Pancreas (tissue), 10 donors: ENCODE results near the gene FZD7. TPM values are rescaled to one million over a fixed set of nuclear protein-coding genes. Genes with fewer than 3 reads are reported as not detected.
A peak's percentile ranks its signal among the peaks of the same experiment; 100 is the strongest.

Experiments
- ATAC-seq, 4 donors: fragments of 200-7000 bp; cut with Tn5 transposase; one replicate each; pipeline versions ENCODE4 v1.8.0 to v1.9.1; 2020; ENCODE audit warnings: mild to moderate bottlenecking in 4 of 4, moderate library complexity in 4 of 4
- DNase-seq, 6 donors: peaks; one replicate each; pipeline ENCODE4 v3.0.0-alpha.2; 2020
- FAIRE-seq: peaks from 2 replicates; lab custom pipeline; 2012; peaks lifted over from hg19 to GRCh38; lab: Jason Lieb, UNC
- H3K27ac ChIP-seq, 4 donors: fragments of 200-600 bp; sonication (generic); 1 replicate in 3 of 4; 2 replicates in 1 of 4; pipeline versions ENCODE4 v1.5.0 to v1.8.0; 2020
- H3K27me3 ChIP-seq, 4 donors: fragments of 200-600 bp; one replicate each; pipeline ENCODE4 v1.8.0; 2021
- H3K36me3 ChIP-seq, 3 donors: fragments of 200-600 bp; sonication (generic) in 1 of 3; one replicate each; pipeline versions ENCODE4 v1.5.0 to v1.8.0; 2020 to 2021
- H3K4me1 ChIP-seq, 3 donors: fragments of 200-600 bp; one replicate each; pipeline ENCODE4 v1.8.0; 2021
- H3K4me3 ChIP-seq, 4 donors: fragments of 200-600 bp; sonication (generic) in 2 of 4; one replicate each; pipeline versions ENCODE4 v1.5.0 to v1.8.0; 2020 to 2021
- H3K9me3 ChIP-seq, 4 donors: fragments of 200-600 bp; one replicate each; pipeline ENCODE4 v1.8.0; 2021
- WGBS, 2 donors: extraction: QIAGEN DNeasy Blood & Tissue Kit; methylation state at CpG; one replicate each; pipeline ENCODE4 v1.1.7; 2013; 5-methylcytosine and 5-hydroxymethylcytosine counted together
- intact Hi-C, 3 donors: fragments of 100-400 bp; cut with DNase I; formaldehyde crosslinking; loops; one replicate each; pipeline versions ENCODE4 v1.11.1 to v1.14.2; 2022
- polyA plus RNA-seq, 2 donors: library from polyadenylated mRNA; stranded (reverse); fragments of 200-250 nt; gene quantifications; one replicate each; pipeline ENCODE4 v1.2.3, GENCODE V29; 2013
- total RNA-seq, 6 donors: library from RNA; stranded (reverse); fragmentation: NEBNext Ultra II Directional in 4 of 6; extraction: Animal tissue kit (Norgen Biotek cat#: 25700) in 4 of 6; gene quantifications; one replicate each; pipeline versions ENCODE4 v1.2.1 to v1.2.4, GENCODE V29; 2021 to 2023
- TF ChIP-seq, protein P1 (sequence below), 4 donors: fragments of 200-600 bp; sonication (generic) in 3 of 4; IDR thresholded peaks; one replicate each; pipeline versions ENCODE4 v1.5.0 to v1.8.0; 2021; ENCODE audit warnings: antibody characterized with exemption in 4 of 4
- donor health status: healthy with polysubstance abuse.
- donor health status: DM: no; HTN: no; CAD: no; lungs with moderate emphysema.
- donor health status: DM: no; HTN: no; CAD: no.
- donor health status: control.
- donor health status: control.
- donor health status: Bipolar disorder and iron deficiency.
- donor health status: DM: yes; HTN: yes; CAD: no.
- donor health status: DM: no; HTN: no; CAD: no.
- donor health status: DM: no; HTN: no; CAD: no.
- donor health status: DM: yes; HTN: yes; CAD: no.

Gene FZD7
- total and polyA plus RNA-seq, 8 donors: 0.53 to 5.2 (median 1.1) TPM

DNA sequence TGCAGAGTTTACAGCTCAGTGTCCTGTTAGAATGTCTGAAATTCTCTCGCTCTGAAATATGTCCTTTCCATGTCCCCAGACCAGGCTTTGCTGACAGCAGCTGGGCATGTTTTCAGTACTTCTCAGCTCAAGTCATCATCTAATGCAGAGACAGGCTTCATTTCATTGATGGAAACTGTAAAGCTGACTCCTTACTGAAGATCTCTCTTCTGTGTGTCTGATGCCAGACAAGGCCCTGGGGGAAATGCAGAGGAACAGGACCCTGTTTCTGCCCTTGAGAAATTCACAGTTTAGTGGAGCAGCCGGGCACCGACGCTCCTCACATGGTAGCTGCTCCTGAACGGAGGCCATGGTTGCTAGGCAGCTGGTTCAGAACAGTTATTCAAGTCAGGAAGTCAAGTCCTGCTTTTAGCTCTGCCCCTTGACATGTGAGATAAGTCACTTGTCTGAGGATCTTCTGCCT is 24.6 kb upstream of the FZD7 start:
- no peak for FAIRE-seq

DNA sequence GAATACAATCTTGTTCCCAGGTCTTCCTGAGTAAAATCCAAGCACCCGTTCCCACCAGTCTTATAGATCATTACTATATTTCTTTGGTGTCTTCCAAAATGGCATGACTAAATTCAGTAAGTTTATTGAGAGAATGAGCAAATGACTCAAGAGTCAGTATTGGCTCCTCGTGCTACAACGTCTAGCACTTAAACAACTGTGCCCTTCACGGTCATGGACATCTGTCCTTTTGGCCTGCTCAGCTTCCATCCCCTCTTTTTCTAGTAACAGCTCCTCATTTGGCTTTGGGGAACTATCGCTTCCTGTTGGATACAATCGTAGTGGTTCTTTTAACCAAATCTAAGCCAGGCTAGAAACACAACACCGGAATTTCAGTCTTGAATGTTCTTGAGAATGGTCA is 24.1 kb upstream of the FZD7 start:
- Histone ChIP-seq H3K9me3 (no peaks in the 10 kb centered on the region), H3K27me3 (no peaks in the 10 kb centered on the region), H3K36me3 (no peaks in the 10 kb centered on the region), H3K27ac (no peak overlapping the region), H3K4me3 (no peak overlapping the region), H3K4me1 (no peaks in the 10 kb centered on the region)
- TF ChIP-seq, protein P1, sequence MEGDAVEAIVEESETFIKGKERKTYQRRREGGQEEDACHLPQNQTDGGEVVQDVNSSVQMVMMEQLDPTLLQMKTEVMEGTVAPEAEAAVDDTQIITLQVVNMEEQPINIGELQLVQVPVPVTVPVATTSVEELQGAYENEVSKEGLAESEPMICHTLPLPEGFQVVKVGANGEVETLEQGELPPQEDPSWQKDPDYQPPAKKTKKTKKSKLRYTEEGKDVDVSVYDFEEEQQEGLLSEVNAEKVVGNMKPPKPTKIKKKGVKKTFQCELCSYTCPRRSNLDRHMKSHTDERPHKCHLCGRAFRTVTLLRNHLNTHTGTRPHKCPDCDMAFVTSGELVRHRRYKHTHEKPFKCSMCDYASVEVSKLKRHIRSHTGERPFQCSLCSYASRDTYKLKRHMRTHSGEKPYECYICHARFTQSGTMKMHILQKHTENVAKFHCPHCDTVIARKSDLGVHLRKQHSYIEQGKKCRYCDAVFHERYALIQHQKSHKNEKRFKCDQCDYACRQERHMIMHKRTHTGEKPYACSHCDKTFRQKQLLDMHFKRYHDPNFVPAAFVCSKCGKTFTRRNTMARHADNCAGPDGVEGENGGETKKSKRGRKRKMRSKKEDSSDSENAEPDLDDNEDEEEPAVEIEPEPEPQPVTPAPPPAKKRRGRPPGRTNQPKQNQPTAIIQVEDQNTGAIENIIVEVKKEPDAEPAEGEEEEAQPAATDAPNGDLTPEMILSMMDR (IDR thresholded peaks at IDR 0.05): no peak
- DNase-seq (no peak), ATAC-seq (no peak), FAIRE-seq (no peak)
- 78 to 86% methylated on average over 7 of the region's 7 CpGs for WGBS, 2 donors
- intact Hi-C loops: no loop called here

More for the DNA sequence above, 24.6 kb upstream of the FZD7 start:
- ATAC-seq (peak in 2 of 4 donors; percentile 54 to 55), DNase-seq (no peak)
- WGBS, 2 donors: 62 to 75% methylated on average over 5 of the region's 5 CpGs
- Histone ChIP-seq H3K27me3 (no peaks in the 10 kb centered on the region), H3K9me3 (no peaks in the 10 kb centered on the region), H3K36me3 (no peaks in the 10 kb centered on the region), H3K4me3 (no peak overlapping the region), H3K27ac (no peak overlapping the region), H3K4me1 (no peaks in the 10 kb centered on the region)
- intact Hi-C loops: no loop called here
- TF ChIP-seq, protein P1 (IDR thresholded peaks at IDR 0.05): no peak

DNA sequence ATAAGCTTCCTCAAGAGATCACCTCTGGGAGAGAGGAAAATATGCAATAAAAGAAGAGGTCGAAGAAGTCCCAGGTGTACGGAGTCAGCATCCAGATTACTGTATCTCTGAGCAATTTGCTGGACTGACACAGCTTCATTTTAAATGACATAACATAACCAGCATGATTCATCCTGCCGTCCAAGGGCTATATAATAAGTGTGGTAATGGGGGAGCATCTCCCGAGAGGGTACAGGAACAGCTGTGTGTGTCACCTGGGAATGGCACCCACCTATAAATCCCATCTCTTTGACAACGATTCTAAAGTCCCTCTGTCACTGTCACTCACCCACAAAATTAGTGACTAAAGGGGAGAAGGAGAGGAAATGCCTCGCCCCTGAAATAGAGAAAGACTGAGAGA is 19.3 kb upstream of the FZD7 start:
- intact Hi-C loops: no loop called here
- H3K27ac ChIP-seq: no peak overlapping the region
- H3K36me3 ChIP-seq: no peaks in the 10 kb centered on the region
- no peaks in the 10 kb centered on the region for H3K27me3 ChIP-seq
- no peak overlapping the region for H3K4me3 ChIP-seq
- ATAC-seq (no peak), DNase-seq (no peak), FAIRE-seq (no peak)
- no peaks in the 10 kb centered on the region for H3K4me1 ChIP-seq
- TF ChIP-seq, protein P1 (IDR thresholded peaks at IDR 0.05): no peak
- H3K9me3 ChIP-seq: no peaks in the 10 kb centered on the region
- WGBS, 2 donors: 58 to 61% methylated on average over 6 of the region's 6 CpGs

DNA sequence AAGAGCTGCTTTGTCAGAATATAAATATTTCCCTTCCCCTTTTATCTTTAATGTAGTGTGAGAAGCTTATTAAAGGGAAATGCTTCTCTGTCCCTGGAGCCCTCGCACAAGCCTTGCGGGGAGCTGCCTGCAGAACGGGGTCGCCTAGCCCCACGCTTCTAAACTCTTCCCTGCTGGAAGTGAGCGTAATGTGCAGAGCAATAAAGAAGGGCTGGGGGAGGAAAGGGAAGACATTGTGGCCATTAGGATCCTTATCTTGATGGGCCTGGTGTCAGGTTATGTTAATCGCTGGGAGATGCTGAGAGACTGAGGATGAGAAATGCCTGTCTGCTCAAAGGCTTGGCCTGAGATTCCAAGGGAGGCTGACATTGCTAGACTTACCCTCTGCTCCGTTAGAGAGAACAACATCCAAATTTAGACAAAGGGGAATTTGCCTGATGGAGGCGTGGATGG is 18.9 kb upstream of the FZD7 start:
- H3K27ac ChIP-seq: no peak overlapping the region
- intact Hi-C loops: no loop called here
- H3K9me3 ChIP-seq: no peaks in the 10 kb centered on the region
- FAIRE-seq (no peak), DNase-seq (no peak), ATAC-seq (no peak)
- no peaks in the 10 kb centered on the region for H3K36me3 ChIP-seq
- H3K27me3 ChIP-seq: no peaks in the 10 kb centered on the region
- H3K4me1 ChIP-seq: no peaks in the 10 kb centered on the region
- 66 to 74% methylated on average over 9 of the region's 9 CpGs for WGBS, 2 donors
- no peak overlapping the region for H3K4me3 ChIP-seq
- TF ChIP-seq, protein P1 (IDR thresholded peaks at IDR 0.05): no peak

DNA sequence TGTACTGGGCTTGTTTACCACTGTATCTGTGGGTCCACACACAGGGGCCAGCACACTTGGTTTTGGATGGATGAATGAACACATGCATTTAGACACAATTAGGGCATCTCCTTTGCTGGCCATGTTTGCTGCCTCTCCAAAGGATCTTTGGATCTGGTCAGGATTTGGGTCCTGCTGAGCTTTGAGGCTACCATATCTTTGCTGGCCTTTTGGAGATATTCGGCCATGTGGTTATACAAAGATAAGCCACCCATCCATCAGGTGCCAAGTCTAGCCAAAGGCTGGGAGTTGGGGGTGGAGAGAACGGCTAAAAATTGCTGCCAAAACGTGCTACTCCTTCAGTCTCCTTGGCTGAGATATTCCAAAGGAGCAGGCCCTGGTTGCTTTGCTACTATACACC is 18.2 kb upstream of the FZD7 start:
- intact Hi-C loops: no loop called here
- DNase-seq: no peak
- Histone ChIP-seq H3K27me3 (no peaks in the 10 kb centered on the region), H3K27ac (no peak overlapping the region), H3K9me3 (no peaks in the 10 kb centered on the region), H3K36me3 (no peaks in the 10 kb centered on the region), H3K4me3 (no peak overlapping the region), H3K4me1 (no peaks in the 10 kb centered on the region)
- ATAC-seq: no peak
- WGBS, 2 donors: 61 to 74% methylated on average over 3 of the region's 3 CpGs
- TF ChIP-seq, protein P1 (IDR thresholded peaks at IDR 0.05): no peak
- no peak for FAIRE-seq
